HUES6 (cell line): ENCODE results near the gene DHRS13.

Source experiments
- H3K27ac ChIP-seq: 2 replicates; pipeline ENCODE4 v1.7.0; 2013; ENCODE audit warnings: low read depth, mild to moderate bottlenecking, low read length, inconsistent platforms
- H3K27me3 ChIP-seq: 2 replicates; pipeline ENCODE4 v1.6.1; 2013; ENCODE audit warnings: low read length; ENCODE audit not compliant: control insufficient read depth, insufficient read depth
- H3K36me3 ChIP-seq: 2 replicates; pipeline ENCODE4 v1.6.1; 2013; ENCODE audit warnings: low read length; ENCODE audit not compliant: control insufficient read depth, insufficient read depth
- H3K4me1 ChIP-seq: 2 replicates; pipeline ENCODE4 v1.6.1; 2013; ENCODE audit warnings: low read length; ENCODE audit not compliant: control insufficient read depth, insufficient read depth
- H3K4me3 ChIP-seq: 2 replicates; pipeline ENCODE4 v1.5.1; 2013; ENCODE audit warnings: low read depth, low read length
- H3K9ac ChIP-seq: one replicate; pipeline ENCODE4 v1.6.1; 2013; ENCODE audit warnings: mild to moderate bottlenecking, low read length
- H3K9me3 ChIP-seq: 2 replicates; pipeline ENCODE4 v1.6.1; 2013; ENCODE audit warnings: low read depth, low read length; ENCODE audit not compliant: control insufficient read depth, insufficient read depth

Gene DHRS13

GRCh38 chr17:28891201-28891600 is 11.7 kb downstream of the DHRS13 start:
- no peak overlapping the region for H3K27ac ChIP-seq
- H3K36me3 ChIP-seq, result peaks cover 6% of the 10 kb centered on the region; the same call in 1 of the 2 replicates
- peaks cover 10% of the 10 kb centered on the region for H3K4me1 ChIP-seq
- H3K4me3 ChIP-seq, result no peak overlapping the region
- no peak overlapping the region for H3K9ac ChIP-seq
- H3K9me3 ChIP-seq, result no peaks in the 10 kb centered on the region
- H3K27me3 ChIP-seq, result no peaks in the 10 kb centered on the region

DNA sequence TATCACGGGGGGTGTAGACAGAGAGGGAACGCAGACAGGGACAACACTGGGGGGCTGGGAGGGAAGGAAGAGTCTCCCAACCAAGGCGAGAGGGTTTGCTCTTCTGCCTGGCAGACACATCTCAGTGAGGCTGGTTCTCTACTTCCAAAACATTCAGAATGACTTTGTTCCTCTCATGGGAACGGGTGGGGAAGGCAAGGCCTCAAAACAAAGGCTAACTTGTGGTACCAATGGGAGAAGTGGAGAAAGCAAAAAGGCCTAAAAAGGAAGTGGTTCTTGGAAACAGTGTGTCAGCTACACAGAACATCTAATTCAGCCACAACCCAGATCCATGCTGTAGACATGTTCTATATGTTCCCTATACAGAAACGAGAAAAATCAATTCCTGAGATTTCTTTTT is 12.9 kb downstream of the DHRS13 start:
- no peak overlapping the region for H3K27ac ChIP-seq
- no peaks in the 10 kb centered on the region for H3K9me3 ChIP-seq
- H3K36me3 ChIP-seq, result peaks cover 13% of the 10 kb centered on the region
- H3K9ac ChIP-seq, result no peak overlapping the region
- no peaks in the 10 kb centered on the region for H3K27me3 ChIP-seq
- peaks cover 4% of the 10 kb centered on the region; the same call in 1 of the 2 replicates for H3K4me1 ChIP-seq
- H3K4me3 ChIP-seq, result no peak overlapping the region

DNA sequence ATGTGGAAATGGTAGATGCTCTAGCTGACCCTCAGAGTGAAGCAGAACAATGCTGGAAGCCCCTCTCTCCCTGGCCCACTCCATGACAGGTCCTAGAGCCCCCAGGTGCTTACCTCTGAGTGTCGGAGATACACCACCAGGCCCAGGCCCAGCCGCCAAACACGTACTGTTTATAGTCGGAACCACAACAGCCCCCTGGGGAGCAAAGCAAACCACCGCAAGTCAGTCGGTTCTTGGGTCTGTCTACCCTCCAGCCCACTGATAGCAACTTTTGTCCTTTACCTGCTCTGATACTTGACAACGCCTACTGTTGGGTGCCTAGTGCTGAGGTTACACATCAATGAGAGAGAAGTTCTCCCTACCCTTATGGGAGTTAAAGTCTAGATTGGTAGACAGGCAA is 14.0 kb downstream of the DHRS13 start:
- peaks cover 4% of the 10 kb centered on the region; the same call in 1 of the 2 replicates for H3K4me1 ChIP-seq
- H3K27ac ChIP-seq, result no peak overlapping the region
- H3K9ac ChIP-seq, result no peak overlapping the region
- H3K27me3 ChIP-seq, result no peaks in the 10 kb centered on the region
- peaks cover 17% of the 10 kb centered on the region for H3K36me3 ChIP-seq
- no peak overlapping the region for H3K4me3 ChIP-seq
- no peaks in the 10 kb centered on the region for H3K9me3 ChIP-seq

GRCh38 chr17:28887871-28888471 is 14.9 kb downstream of the DHRS13 start:
- Histone ChIP-seq H3K27me3 (no peaks in the 10 kb centered on the region), H3K36me3 (peaks cover 25% of the 10 kb centered on the region), H3K4me1 (peaks cover 4% of the 10 kb centered on the region; the same call in 1 of the 2 replicates), H3K9ac (no peak overlapping the region), H3K27ac (no peak overlapping the region), H3K4me3 (no peak overlapping the region), H3K9me3 (no peaks in the 10 kb centered on the region)

DNA sequence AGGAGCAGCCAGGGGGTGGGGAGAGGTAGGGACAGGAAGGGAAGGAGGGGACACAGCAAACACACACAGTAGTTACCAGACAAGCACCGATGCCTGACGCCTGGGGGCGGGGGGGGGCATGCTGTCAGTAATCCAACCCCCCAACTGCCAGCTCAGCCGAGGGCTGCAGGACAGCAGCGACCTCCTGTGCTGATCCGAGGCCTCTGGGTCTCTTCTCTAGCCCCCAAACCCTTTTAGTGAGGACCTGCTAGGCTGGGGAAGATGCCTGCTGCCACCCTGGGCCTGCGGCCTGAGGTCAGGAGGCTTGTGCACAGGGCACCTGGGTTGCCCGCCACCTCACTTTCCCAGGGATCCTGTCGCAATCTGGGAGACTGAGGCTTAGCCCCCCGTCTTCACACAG is 16.9 kb downstream of the DHRS13 start:
- Histone ChIP-seq H3K27me3 (no peaks in the 10 kb centered on the region), H3K4me3 (no peak overlapping the region), H3K36me3 (peaks cover 39% of the 10 kb centered on the region), H3K9ac (no peak overlapping the region), H3K27ac (no peak overlapping the region), H3K4me1 (peaks cover 4% of the 10 kb centered on the region; the same call in 1 of the 2 replicates), H3K9me3 (no peaks in the 10 kb centered on the region)

DNA sequence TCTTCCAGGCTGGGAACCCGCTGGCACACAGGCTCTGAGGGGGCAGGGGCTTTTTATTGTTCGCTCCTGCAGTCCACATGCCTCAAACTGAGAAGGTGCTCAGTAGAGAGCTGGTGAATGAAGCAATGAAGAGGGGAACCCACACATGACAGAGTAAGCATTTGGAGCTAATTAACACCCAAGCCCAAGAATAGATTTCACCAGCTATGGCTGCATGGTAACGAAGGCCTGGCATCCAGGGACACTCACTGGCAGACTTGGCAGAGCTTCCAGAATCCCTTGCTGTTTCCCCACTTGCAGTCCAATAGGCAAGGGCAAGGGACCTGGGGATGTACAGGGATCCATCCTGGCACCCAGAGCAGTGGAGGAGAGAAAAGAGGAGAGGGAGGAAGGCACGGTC is 17.5 kb downstream of the DHRS13 start:
- Histone ChIP-seq H3K9ac (no peak overlapping the region), H3K27ac (no peak overlapping the region), H3K27me3 (no peaks in the 10 kb centered on the region), H3K36me3 (peaks cover 44% of the 10 kb centered on the region), H3K9me3 (no peaks in the 10 kb centered on the region), H3K4me1 (peaks cover 4% of the 10 kb centered on the region; the same call in 1 of the 2 replicates), H3K4me3 (no peak overlapping the region)

GRCh38 chr17:28883967-28884702 is 18.7 kb downstream of the DHRS13 start:
- peaks cover 4% of the 10 kb centered on the region; the same call in 1 of the 2 replicates for H3K4me1 ChIP-seq
- H3K27ac ChIP-seq, result no peak overlapping the region
- H3K36me3 ChIP-seq, result peaks cover 57% of the 10 kb centered on the region
- no peak overlapping the region for H3K9ac ChIP-seq
- H3K27me3 ChIP-seq, result no peaks in the 10 kb centered on the region
- H3K9me3 ChIP-seq, result no peaks in the 10 kb centered on the region
- no peak overlapping the region for H3K4me3 ChIP-seq

DNA sequence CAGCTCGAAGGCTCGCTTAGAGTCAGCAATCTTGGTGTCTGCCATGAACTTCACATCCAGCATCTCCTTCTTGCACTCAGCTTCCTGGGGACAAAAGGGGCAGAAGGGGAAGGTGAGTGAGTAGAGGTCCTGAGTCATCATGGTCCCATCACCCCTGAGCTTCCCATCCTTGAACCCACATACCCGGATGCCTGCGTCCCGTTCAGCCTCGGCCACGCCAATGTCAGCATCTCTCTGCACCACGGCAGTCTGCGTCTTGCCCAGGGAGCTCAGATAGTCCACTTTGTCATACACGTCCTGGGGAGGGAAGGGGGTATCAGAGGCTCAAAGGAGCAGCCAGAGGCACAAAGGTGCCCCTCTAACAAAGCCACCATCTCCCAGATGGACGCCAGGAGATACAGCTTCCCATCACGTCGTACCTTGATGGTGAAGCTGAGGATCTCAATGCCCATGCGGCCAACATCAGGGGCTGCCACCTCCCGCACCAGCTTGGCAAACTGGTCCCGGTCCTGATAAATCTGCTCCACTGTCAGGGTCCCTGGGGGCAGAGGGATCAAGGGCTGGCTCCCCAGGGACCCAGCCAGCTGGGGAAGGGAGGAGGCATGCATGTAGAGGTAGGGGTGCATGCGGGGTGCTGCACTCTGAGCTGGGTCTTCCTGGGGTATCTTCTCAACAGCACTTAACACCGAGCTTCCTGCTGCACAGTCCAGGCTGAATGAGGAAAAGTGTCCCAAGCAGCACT is 20.6 kb downstream of the DHRS13 start:
- no peak overlapping the region for H3K9ac ChIP-seq
- H3K4me3 ChIP-seq, result no peak overlapping the region
- H3K27ac ChIP-seq, result no peak overlapping the region
- peaks cover 4% of the 10 kb centered on the region; the same call in 1 of the 2 replicates for H3K4me1 ChIP-seq
- no peaks in the 10 kb centered on the region for H3K9me3 ChIP-seq
- H3K36me3 ChIP-seq, result peaks cover 57% of the 10 kb centered on the region
- no peaks in the 10 kb centered on the region for H3K27me3 ChIP-seq

- H3K4me3 ChIP-seq, result no peak overlapping the region
- peaks cover 57% of the 10 kb centered on the region for H3K36me3 ChIP-seq
- H3K27ac ChIP-seq, result no peak overlapping the region
- no peaks in the 10 kb centered on the region for H3K27me3 ChIP-seq
- H3K9me3 ChIP-seq, result no peaks in the 10 kb centered on the region
- H3K9ac ChIP-seq, result no peak overlapping the region
- H3K4me1 ChIP-seq, result peaks cover 2% of the 10 kb centered on the region; the same call in 1 of the 2 replicates
These were observed 21.3 kb downstream of the DHRS13 start for GRCh38 chr17:28881533-28882056.

DNA sequence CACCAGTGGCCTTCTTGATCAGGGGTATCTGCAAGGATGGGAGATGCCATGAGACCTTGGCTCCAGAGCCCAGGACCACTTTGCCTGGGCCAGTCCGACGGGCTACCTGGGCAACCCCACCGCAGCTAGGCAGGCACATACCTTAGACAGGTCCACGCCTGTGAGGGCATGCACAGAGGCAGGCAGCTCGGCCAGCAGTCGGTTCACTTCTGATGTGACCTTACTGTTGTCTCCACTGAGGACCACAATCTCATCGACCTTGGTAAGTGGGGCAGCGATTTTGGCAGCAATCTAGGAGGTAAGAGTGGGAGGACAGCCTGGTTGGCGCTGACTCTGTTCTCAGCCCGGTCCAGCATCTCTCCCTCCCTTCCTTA is 22.3 kb downstream of the DHRS13 start:
- Histone ChIP-seq H3K4me3 (no peak overlapping the region), H3K4me1 (no peaks in the 10 kb centered on the region; the same call in 1 of the 2 replicates), H3K27me3 (no peaks in the 10 kb centered on the region), H3K9me3 (no peaks in the 10 kb centered on the region), H3K27ac (no peak overlapping the region), H3K36me3 (peaks cover 55% of the 10 kb centered on the region), H3K9ac (no peak overlapping the region)
